ENCODE measurements around the gene COL25A1.

COL25A1 gene

DNA sequence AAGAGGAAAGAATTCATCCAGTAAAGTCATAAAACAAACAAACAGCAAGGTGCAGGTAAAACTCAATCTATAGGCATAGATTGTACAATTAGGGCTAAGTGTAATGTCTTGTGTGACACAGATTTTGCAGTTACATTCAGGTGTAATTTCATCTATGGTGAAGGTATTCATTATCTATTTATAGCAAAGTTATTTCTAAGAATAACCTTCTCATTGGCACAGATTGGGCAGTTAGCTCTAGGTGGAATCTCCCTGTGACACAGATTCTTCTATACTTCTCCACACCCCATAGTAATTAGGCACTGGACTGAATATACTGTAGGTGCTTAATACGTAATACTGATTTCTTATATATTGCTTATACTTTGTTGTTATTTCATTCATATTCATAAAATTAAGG, 66.8 kb downstream of the COL25A1 start:
- DNase-seq (ENCODE audit: low read depth, low spot score): no peak

DNA sequence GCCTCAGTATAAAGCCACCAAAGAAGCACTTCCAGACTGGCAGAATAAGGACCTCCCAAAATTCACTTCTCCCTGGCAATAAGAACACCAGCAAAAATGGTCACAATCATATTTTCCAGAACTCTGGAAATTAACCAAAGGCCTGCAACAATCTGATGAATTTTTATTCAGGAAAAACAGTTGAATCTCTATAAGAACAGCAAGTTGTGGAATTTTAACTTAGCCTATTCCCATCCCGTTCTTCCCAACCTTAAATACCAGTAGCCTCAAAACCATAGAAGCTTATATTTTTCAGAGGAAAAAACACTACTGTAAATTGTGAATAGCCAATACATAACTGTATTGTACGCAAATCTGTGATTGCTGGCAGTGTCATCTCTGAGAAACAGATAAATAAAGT, 67.9 kb downstream of the COL25A1 start:
- no peak overlapping the region for H3K9ac ChIP-seq (ENCODE audit: insufficient read length, low read depth)
- TF ChIP-seq ZNF274 (IDR thresholded peaks at IDR 0.05; ENCODE audit: low read depth, low read length) (no peak), SUZ12 (IDR thresholded peaks at IDR 0.05; ENCODE audit: extremely low read depth, insufficient read depth, insufficient read length) (no peak), YY1 (IDR thresholded peaks at IDR 0.05; ENCODE audit: insufficient read depth, insufficient read length) (no peak)
- H3K9me3 ChIP-seq (ENCODE audit: insufficient read depth, low read length): no peaks in the 10 kb centered on the region
- no peak overlapping the region for H3K4me3 ChIP-seq (ENCODE audit: insufficient read length, low read depth)
- no peaks in the 10 kb centered on the region for H3K4me1 ChIP-seq (ENCODE audit: insufficient read depth, insufficient read length)
- no peaks in the 10 kb centered on the region for H3K27me3 ChIP-seq (ENCODE audit: insufficient read depth, insufficient read length)
- DNase-seq (ENCODE audit: low read depth, low spot score): no peak
- H3K36me3 ChIP-seq (ENCODE audit: insufficient read depth, insufficient read length, low read length): no peaks in the 10 kb centered on the region

More for the DNA sequence above, 66.8 kb downstream of the COL25A1 start:
- no peak for TF ChIP-seq SUZ12 (IDR thresholded peaks at IDR 0.05; ENCODE audit: extremely low read depth, insufficient read depth, insufficient read length)
- TF ChIP-seq YY1 (IDR thresholded peaks at IDR 0.05; ENCODE audit: insufficient read depth, insufficient read length): no peak
- no peak for TF ChIP-seq ZNF274 (IDR thresholded peaks at IDR 0.05; ENCODE audit: low read depth, low read length)
- no peaks in the 10 kb centered on the region for H3K4me1 ChIP-seq (ENCODE audit: insufficient read depth, insufficient read length)
- no peak overlapping the region for H3K4me3 ChIP-seq (ENCODE audit: insufficient read length, low read depth)
- no peaks in the 10 kb centered on the region for H3K36me3 ChIP-seq (ENCODE audit: insufficient read depth, insufficient read length, low read length)
- no peaks in the 10 kb centered on the region for H3K27me3 ChIP-seq (ENCODE audit: insufficient read depth, insufficient read length)
- no peaks in the 10 kb centered on the region for H3K9me3 ChIP-seq (ENCODE audit: insufficient read depth, low read length)
- no peak overlapping the region for H3K9ac ChIP-seq (ENCODE audit: insufficient read length, low read depth)

DNA sequence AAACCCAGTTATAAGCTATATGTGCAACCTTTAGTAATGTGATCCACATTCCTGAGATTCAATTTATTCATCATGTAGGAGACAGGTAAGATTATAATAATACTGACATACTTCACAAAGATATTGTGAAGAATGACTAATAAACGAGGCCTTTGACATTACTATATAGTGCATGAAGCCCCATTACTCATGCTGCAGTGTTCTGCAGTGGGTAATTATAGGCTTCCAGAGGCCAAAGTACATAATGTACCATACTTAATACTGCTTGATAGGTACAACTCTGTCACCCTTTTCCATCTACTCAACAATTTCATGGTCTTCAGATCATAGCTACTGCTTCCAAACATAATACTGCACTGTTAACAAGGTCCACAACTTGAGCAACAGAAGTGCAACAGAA, 68.9 kb downstream of the COL25A1 start:
- H3K4me1 ChIP-seq (ENCODE audit: insufficient read depth, insufficient read length): no peaks in the 10 kb centered on the region
- no peaks in the 10 kb centered on the region for H3K36me3 ChIP-seq (ENCODE audit: insufficient read depth, insufficient read length, low read length)
- H3K9me3 ChIP-seq (ENCODE audit: insufficient read depth, low read length): no peaks in the 10 kb centered on the region
- no peak for DNase-seq (ENCODE audit: low read depth, low spot score)
- no peaks in the 10 kb centered on the region for H3K27me3 ChIP-seq (ENCODE audit: insufficient read depth, insufficient read length)
- TF ChIP-seq SUZ12 (IDR thresholded peaks at IDR 0.05; ENCODE audit: extremely low read depth, insufficient read depth, insufficient read length): no peak
- no peak for TF ChIP-seq YY1 (IDR thresholded peaks at IDR 0.05; ENCODE audit: insufficient read depth, insufficient read length)
- H3K9ac ChIP-seq (ENCODE audit: insufficient read length, low read depth): no peak overlapping the region
- no peak overlapping the region for H3K4me3 ChIP-seq (ENCODE audit: insufficient read length, low read depth)

DNA sequence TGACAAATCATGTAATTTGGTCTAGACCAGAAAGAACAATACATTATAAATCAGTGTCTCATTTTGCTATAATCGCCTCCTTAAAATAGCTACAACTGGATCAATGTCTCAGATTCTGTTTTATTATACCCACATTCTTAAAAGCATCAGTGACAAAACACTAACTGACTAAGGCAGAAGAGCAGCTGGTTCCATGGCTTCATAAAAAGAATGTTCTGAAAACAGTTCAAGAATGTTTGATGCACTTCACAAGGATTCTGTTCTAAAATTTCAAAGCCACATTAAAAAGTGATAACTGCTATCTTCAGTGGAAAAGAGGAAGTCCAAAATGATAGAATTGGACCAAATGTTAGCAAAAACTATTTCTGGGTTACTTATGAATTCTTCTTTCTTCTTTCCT, 69.8 kb downstream of the COL25A1 start:
- H3K4me3 ChIP-seq (ENCODE audit: insufficient read length, low read depth): no peak overlapping the region
- no peak for DNase-seq (ENCODE audit: low read depth, low spot score)

DNA sequence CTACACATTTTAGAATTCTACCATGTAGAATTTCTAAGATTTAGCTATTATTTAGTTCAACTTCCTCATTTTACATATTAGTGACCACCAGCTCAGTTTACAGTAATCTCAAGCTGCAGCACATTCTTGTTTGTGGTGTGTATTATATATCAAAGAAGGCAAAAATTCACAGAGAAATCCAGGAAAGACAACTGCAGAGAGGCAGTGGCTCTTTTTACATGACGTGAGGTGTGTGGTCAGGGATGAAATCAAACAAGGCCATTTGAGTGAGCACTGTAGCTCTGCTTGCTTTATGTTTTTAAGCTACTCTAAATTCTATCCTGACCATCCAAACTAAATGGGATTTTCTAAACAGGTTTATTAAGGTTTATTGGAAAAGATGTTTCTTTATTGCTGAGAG, 71.1 kb downstream of the COL25A1 start:
- TF ChIP-seq SUZ12 (IDR thresholded peaks at IDR 0.05; ENCODE audit: extremely low read depth, insufficient read depth, insufficient read length) (no peak), YY1 (IDR thresholded peaks at IDR 0.05; ENCODE audit: insufficient read depth, insufficient read length) (no peak)
- Histone ChIP-seq H3K9ac (ENCODE audit: insufficient read length, low read depth) (no peak overlapping the region), H3K27me3 (ENCODE audit: insufficient read depth, insufficient read length) (no peaks in the 10 kb centered on the region), H3K36me3 (ENCODE audit: insufficient read depth, insufficient read length, low read length) (no peaks in the 10 kb centered on the region), H3K4me3 (ENCODE audit: insufficient read length, low read depth) (no peak overlapping the region), H3K4me1 (ENCODE audit: insufficient read depth, insufficient read length) (no peaks in the 10 kb centered on the region), H3K9me3 (ENCODE audit: insufficient read depth, low read length) (no peaks in the 10 kb centered on the region)
- no peak for DNase-seq (ENCODE audit: low read depth, low spot score)

More for the DNA sequence above, 69.8 kb downstream of the COL25A1 start:
- Histone ChIP-seq H3K27me3 (ENCODE audit: insufficient read depth, insufficient read length) (no peaks in the 10 kb centered on the region), H3K9me3 (ENCODE audit: insufficient read depth, low read length) (no peaks in the 10 kb centered on the region), H3K4me1 (ENCODE audit: insufficient read depth, insufficient read length) (no peaks in the 10 kb centered on the region), H3K36me3 (ENCODE audit: insufficient read depth, insufficient read length, low read length) (no peaks in the 10 kb centered on the region), H3K9ac (ENCODE audit: insufficient read length, low read depth) (no peak overlapping the region)
- TF ChIP-seq ZNF274 (IDR thresholded peaks at IDR 0.05; ENCODE audit: low read depth, low read length) (no peak), SUZ12 (IDR thresholded peaks at IDR 0.05; ENCODE audit: extremely low read depth, insufficient read depth, insufficient read length) (no peak), YY1 (IDR thresholded peaks at IDR 0.05; ENCODE audit: insufficient read depth, insufficient read length) (no peak)

DNA sequence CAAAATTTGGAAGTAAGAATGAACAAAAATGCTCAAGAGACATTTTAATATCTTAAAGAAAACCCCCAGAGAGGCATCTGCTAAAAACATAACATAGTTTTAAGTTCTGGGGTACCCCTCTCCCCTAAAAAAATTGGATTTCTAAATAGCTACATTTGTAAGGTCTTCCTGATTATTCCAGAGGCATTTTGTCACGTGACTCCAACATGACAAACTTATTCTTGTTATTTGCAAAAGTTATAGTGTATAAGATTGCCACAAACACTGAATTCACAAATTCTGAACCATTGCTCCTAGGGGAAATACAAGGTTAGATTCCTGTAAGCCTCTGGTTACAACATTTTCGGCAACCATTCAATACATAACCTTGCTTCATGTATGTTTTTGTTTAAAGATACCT, 73.4 kb downstream of the COL25A1 start:
- TF ChIP-seq ZNF274 (IDR thresholded peaks at IDR 0.05; ENCODE audit: low read depth, low read length): no peak

DNA sequence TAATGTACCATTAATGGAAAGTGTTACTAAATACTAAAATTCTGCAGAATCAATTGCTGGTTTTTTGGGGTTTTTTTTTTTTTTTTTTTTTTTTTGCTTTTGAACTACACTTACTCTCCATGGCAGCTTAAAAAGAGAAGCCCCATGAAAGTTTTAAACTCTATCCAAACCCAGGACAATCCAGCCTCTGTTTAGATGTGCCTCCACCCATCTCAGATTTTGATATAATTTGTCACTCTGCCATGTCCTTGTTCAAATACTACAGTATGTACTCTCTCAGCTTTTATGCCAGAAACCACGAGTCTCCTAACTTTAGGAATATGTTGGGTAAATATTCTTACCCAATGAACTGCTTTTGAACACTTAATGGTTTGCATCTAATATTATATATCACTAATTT, 84.2 kb downstream of the COL25A1 start:
- DNase-seq (ENCODE audit: low read depth, low spot score): no peak
- H3K4me1 ChIP-seq (ENCODE audit: insufficient read depth, insufficient read length): no peaks in the 10 kb centered on the region
- no peak overlapping the region for H3K9ac ChIP-seq (ENCODE audit: insufficient read length, low read depth)
- H3K4me3 ChIP-seq (ENCODE audit: insufficient read length, low read depth): no peak overlapping the region
- H3K27me3 ChIP-seq (ENCODE audit: insufficient read depth, insufficient read length): no peaks in the 10 kb centered on the region
- H3K9me3 ChIP-seq (ENCODE audit: insufficient read depth, low read length): no peaks in the 10 kb centered on the region
- H3K36me3 ChIP-seq (ENCODE audit: insufficient read depth, insufficient read length, low read length): no peaks in the 10 kb centered on the region
- TF ChIP-seq ZNF274 (IDR thresholded peaks at IDR 0.05; ENCODE audit: low read depth, low read length) (no peak), SUZ12 (IDR thresholded peaks at IDR 0.05; ENCODE audit: extremely low read depth, insufficient read depth, insufficient read length) (no peak), YY1 (IDR thresholded peaks at IDR 0.05; ENCODE audit: insufficient read depth, insufficient read length) (no peak)

More for the DNA sequence above, 73.4 kb downstream of the COL25A1 start:
- Histone ChIP-seq H3K9me3 (ENCODE audit: insufficient read depth, low read length) (no peaks in the 10 kb centered on the region), H3K9ac (ENCODE audit: insufficient read length, low read depth) (no peak overlapping the region), H3K36me3 (ENCODE audit: insufficient read depth, insufficient read length, low read length) (no peaks in the 10 kb centered on the region), H3K27me3 (ENCODE audit: insufficient read depth, insufficient read length) (no peaks in the 10 kb centered on the region), H3K4me1 (ENCODE audit: insufficient read depth, insufficient read length) (no peaks in the 10 kb centered on the region), H3K4me3 (ENCODE audit: insufficient read length, low read depth) (no peak overlapping the region)
- no peak for DNase-seq (ENCODE audit: low read depth, low spot score)

DNA sequence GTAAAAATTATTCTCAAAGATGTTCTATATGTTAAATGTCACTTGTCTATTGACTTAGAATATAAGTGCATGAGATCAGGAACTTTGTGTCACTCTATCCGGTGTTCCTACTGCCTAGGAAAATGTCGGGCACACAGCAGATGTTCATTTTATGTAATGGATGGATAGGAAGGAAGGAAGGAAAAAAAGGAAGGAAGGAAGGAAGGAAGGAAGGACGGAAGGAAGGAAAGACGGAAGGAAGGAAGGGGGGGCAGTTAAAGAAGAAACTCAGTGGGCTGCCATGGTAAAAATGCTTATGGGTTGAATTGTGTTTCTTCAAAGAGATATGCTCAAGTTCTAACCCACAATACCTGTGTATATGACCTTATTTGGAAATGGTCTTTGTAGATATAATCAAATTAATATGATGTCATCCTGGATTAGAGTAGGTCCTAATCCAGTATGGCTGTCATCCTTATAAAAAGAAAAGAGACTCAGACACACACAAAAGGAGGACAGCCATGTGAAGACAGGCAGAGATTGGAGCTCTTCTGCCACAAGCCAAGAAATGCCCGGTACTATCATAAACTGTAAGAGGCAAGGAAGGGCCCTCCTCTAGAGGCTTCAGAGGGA, 86.3 kb downstream of the COL25A1 start:
- DNase-seq (ENCODE audit: low read depth, low spot score): no peak
- Histone ChIP-seq H3K4me3 (ENCODE audit: insufficient read length, low read depth) (no peak overlapping the region), H3K27me3 (ENCODE audit: insufficient read depth, insufficient read length) (no peaks in the 10 kb centered on the region), H3K36me3 (ENCODE audit: insufficient read depth, insufficient read length, low read length) (no peaks in the 10 kb centered on the region), H3K9ac (ENCODE audit: insufficient read length, low read depth) (no peak overlapping the region), H3K4me1 (ENCODE audit: insufficient read depth, insufficient read length) (no peaks in the 10 kb centered on the region), H3K9me3 (ENCODE audit: insufficient read depth, low read length) (no peaks in the 10 kb centered on the region)
- no peak for TF ChIP-seq ZNF274 (IDR thresholded peaks at IDR 0.05; ENCODE audit: low read depth, low read length)
- TF ChIP-seq SUZ12 (IDR thresholded peaks at IDR 0.05; ENCODE audit: extremely low read depth, insufficient read depth, insufficient read length): no peak
- no peak for TF ChIP-seq YY1 (IDR thresholded peaks at IDR 0.05; ENCODE audit: insufficient read depth, insufficient read length)

Measured in NT2/D1 (cell line).